WERI-Rb-1 (cell line): ENCODE measurements around the gene MYO18A.

Experiments
- DNase-seq: peaks from one replicate; pipeline ENCODE4 v3.0.0-alpha.2; 2020
- H3K27ac ChIP-seq: fragments of 250-450 bp; sonication (Bioruptor Pico); 2 replicates; pipeline ENCODE4 v1.5.1; 2020; ENCODE audit warnings: mild to moderate bottlenecking, moderate library complexity
- H3K27me3 ChIP-seq: fragments of 250-450 bp; sonication (Bioruptor Pico); 2 replicates; pipeline ENCODE4 v1.5.1; 2021; ENCODE audit warnings: mild to moderate bottlenecking, low read depth, moderate library complexity; ENCODE audit not compliant: insufficient read depth, severe bottlenecking
- H3K36me3 ChIP-seq: fragments of 250-450 bp; sonication (Bioruptor Pico); 2 replicates; pipeline ENCODE4 v1.5.1; 2020; ENCODE audit warnings: mild to moderate bottlenecking, moderate library complexity
- H3K4me3 ChIP-seq: 2 replicates; pipeline ENCODE4 v1.5.1; 2011; ENCODE audit warnings: low read depth, mild to moderate bottlenecking, control low read depth, low read length
- H3K9me3 ChIP-seq: fragments of 250-450 bp; sonication (Bioruptor Pico); 2 replicates; pipeline ENCODE4 v1.5.1; 2021; ENCODE audit warnings: mild to moderate bottlenecking, moderate library complexity; ENCODE audit not compliant: severe bottlenecking
- TF ChIP-seq, protein P1 (sequence below): IDR thresholded peaks from 2 replicates; pipeline ENCODE4 v1.5.1; 2011; ENCODE audit warnings: low read depth, mild to moderate bottlenecking, control low read depth, inconsistent platforms, low read length

MYO18A gene

DNA sequence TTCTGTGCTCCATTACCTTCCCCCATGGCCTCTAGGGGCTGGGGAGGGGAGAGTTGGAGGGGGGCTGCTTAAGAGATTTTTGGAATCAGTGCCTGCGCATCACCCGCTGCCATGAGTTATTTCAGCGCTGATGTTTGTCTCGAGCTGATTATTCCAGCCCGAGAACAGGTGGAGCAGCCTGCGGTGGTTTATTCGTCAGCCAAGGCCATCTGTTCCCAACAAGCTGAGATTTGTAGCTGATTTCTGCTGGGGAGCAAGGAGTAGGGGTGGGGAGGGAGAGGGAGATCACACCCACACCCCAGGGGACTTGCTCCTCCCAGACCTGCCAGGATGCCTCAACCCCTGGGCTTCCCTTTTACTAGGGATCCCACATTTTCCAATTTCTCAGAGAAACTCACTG is 114.2 kb downstream of the MYO18A start:
- peak overlapping the region; percentile 32 for H3K4me3 ChIP-seq
- TF ChIP-seq, protein P1, sequence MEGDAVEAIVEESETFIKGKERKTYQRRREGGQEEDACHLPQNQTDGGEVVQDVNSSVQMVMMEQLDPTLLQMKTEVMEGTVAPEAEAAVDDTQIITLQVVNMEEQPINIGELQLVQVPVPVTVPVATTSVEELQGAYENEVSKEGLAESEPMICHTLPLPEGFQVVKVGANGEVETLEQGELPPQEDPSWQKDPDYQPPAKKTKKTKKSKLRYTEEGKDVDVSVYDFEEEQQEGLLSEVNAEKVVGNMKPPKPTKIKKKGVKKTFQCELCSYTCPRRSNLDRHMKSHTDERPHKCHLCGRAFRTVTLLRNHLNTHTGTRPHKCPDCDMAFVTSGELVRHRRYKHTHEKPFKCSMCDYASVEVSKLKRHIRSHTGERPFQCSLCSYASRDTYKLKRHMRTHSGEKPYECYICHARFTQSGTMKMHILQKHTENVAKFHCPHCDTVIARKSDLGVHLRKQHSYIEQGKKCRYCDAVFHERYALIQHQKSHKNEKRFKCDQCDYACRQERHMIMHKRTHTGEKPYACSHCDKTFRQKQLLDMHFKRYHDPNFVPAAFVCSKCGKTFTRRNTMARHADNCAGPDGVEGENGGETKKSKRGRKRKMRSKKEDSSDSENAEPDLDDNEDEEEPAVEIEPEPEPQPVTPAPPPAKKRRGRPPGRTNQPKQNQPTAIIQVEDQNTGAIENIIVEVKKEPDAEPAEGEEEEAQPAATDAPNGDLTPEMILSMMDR: no peak
- H3K36me3 ChIP-seq: no peaks in the 10 kb centered on the region
- H3K27me3 ChIP-seq: no peaks in the 10 kb centered on the region
- no peaks in the 10 kb centered on the region for H3K9me3 ChIP-seq
- DNase-seq: peak; percentile 90
- H3K27ac ChIP-seq: peak overlapping the region; percentile 82

DNA sequence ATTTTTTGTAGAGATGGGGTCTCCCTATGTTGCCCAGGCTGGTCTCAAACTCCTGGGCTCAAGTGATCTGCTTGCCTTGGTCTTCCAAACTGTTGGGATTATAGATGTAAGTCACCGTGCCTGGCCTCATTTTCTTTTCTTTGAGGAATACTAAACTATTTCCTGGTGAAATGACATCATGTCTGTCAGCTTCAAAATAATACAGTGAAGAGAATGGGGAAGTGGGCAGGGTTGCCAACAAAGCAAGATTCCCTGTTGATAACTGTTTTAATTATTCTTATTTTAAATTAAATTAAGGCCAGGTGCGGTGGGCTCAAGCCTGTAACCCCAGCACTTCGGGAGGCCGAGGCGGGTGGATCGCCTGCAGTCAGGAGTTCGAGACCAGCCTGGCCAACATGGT is 116.2 kb downstream of the MYO18A start:
- Histone ChIP-seq H3K9me3 (no peaks in the 10 kb centered on the region), H3K4me3 (no peak overlapping the region), H3K36me3 (no peaks in the 10 kb centered on the region), H3K27ac (no peak overlapping the region), H3K27me3 (no peaks in the 10 kb centered on the region)
- TF ChIP-seq, protein P1: no peak
- DNase-seq: no peak

DNA sequence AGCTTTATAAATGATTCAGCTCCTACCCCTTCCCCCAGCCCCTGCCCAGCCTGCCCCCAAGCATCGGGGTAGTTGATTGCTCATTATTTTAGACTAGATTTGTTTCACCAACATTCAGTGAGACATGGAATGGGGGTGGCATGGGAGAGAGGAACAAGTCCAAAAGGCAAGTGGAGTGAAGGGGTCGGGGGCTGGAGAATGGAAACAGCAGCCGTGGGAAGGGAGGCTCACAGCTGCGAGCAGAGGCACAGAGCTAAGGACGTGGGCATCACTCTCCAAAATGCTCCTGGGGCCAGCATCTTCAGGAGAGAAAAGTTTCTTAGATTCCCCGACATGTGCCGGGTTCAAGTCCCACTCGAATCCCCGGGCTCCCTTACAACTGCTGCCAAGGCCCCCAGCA is 118.0 kb downstream of the MYO18A start:
- Histone ChIP-seq H3K27ac (no peak overlapping the region), H3K4me3 (no peak overlapping the region), H3K9me3 (no peaks in the 10 kb centered on the region), H3K36me3 (no peaks in the 10 kb centered on the region), H3K27me3 (no peaks in the 10 kb centered on the region)
- TF ChIP-seq, protein P1: no peak
- no peak for DNase-seq

DNA sequence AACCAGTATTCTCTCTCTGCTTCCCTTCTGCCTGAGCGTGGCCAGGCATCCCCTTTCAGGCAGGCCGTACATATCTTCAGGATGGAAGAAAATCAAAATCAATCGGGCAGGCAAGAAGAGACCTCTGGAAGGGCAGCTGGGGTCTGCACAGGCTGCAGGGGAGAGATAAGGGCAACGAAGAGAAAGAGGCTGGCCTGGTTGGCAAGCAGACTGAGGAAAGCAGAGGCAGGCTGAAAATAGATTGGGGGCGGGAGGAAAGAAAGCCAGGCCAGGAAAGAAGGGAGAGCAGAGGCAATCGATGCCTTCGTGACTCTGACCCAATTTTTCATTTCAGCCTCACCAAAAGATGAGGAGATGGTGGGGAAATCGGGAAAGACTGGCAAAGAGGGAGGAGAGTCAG is 119.2 kb downstream of the MYO18A start:
- TF ChIP-seq, protein P1: no peak
- Histone ChIP-seq H3K4me3 (no peak overlapping the region), H3K27me3 (no peaks in the 10 kb centered on the region), H3K9me3 (no peaks in the 10 kb centered on the region), H3K27ac (no peak overlapping the region), H3K36me3 (no peaks in the 10 kb centered on the region)
- no peak for DNase-seq

DNA sequence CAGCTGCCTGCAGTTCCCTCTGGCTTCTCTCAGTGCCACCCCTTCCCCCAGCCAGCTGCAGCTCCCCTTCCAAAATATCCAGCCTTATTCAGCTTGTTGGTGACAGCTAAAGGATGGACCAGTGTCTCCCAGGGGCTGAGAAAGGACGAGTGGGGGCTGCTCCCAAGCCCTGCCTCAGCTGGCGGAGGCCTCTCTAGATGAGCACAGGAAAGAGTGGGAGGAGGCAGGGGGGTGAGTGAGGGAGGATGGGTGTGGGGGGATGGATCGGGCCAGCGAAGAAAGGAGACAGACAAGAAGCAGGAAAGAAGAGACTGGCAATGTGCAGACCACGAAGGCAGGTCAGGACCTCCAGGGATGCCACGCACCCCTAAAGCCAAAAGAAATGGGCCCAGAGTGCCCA is 119.7 kb downstream of the MYO18A start:
- no peak overlapping the region for H3K4me3 ChIP-seq
- no peaks in the 10 kb centered on the region for H3K36me3 ChIP-seq
- no peaks in the 10 kb centered on the region for H3K27me3 ChIP-seq
- no peak for DNase-seq
- H3K27ac ChIP-seq: no peak overlapping the region
- TF ChIP-seq, protein P1: no peak
- H3K9me3 ChIP-seq: no peaks in the 10 kb centered on the region

DNA sequence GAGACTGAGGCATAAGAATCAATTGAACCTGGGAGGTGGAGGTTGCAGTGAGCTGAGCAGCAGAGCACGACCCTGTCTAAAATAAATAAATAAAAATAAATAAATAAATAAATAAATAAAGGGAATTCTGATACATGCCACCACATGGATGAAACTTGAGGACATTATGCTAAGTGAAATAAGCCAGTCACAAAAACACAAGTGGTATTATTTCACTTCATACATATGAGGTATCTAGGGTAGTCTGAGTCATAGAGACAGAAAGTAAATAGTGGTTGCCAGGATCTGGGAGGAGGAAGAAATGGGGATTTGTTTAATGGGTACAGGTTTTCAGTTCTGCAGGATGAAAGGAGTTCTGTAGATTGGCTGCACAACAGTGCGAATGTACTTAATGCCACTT is 120.9 kb downstream of the MYO18A start:
- H3K4me3 ChIP-seq: no peak overlapping the region
- no peaks in the 10 kb centered on the region for H3K27me3 ChIP-seq
- no peaks in the 10 kb centered on the region for H3K9me3 ChIP-seq
- no peaks in the 10 kb centered on the region for H3K36me3 ChIP-seq
- DNase-seq: no peak
- no peak overlapping the region for H3K27ac ChIP-seq
- TF ChIP-seq, protein P1: no peak
